NCI-H446 treated with DMSO at 0.1 percent for 48 hours (cell line): ENCODE results near the gene PMEPA1.

ENCODE experiments used
- DNase-seq: peaks from one replicate; lab custom pipeline; 2025; lab: John Stamatoyannopoulos, UW

The PMEPA1 gene

GRCh38 chr20:57693670-57694329 lies 16.0 kb downstream of the PMEPA1 start:
- no peak for DNase-seq

- no peak for DNase-seq
These were observed 16.7 kb downstream of the PMEPA1 start for GRCh38 chr20:57693002-57693582.

- DNase-seq, result no peak
These were observed 17.4 kb downstream of the PMEPA1 start for GRCh38 chr20:57692393-57692792.

- no peak for DNase-seq
These were observed 18.1 kb downstream of the PMEPA1 start for GRCh38 chr20:57691699-57692098.

- DNase-seq, result no peak
These were observed 19.3 kb downstream of the PMEPA1 start for GRCh38 chr20:57690525-57690924.

GRCh38 chr20:57689745-57690481 lies 19.9 kb downstream of the PMEPA1 start:
- DNase-seq, result no peak

- DNase-seq, result peak; percentile 10
These were observed 21.0 kb downstream of the PMEPA1 start for GRCh38 chr20:57688864-57689263.

- DNase-seq, result no peak
These were observed 21.5 kb downstream of the PMEPA1 start for GRCh38 chr20:57688295-57688694.

- no peak for DNase-seq
These were observed 22.7 kb downstream of the PMEPA1 start for GRCh38 chr20:57686931-57687652.

GRCh38 chr20:57685146-57685758 lies 24.6 kb downstream of the PMEPA1 start:
- DNase-seq, result no peak

- no peak for DNase-seq
These were observed 25.0 kb downstream of the PMEPA1 start for GRCh38 chr20:57684808-57685140.

GRCh38 chr20:57683881-57684807 lies 25.7 kb downstream of the PMEPA1 start:
- no peak for DNase-seq

- DNase-seq, result no peak
These were observed 26.5 kb downstream of the PMEPA1 start for GRCh38 chr20:57683287-57683686.

GRCh38 chr20:57682184-57683101 lies 27.4 kb downstream of the PMEPA1 start:
- DNase-seq, result no peak

GRCh38 chr20:57680934-57681914 lies 28.6 kb downstream of the PMEPA1 start:
- DNase-seq, result no peak

GRCh38 chr20:57680131-57680716 lies 29.6 kb downstream of the PMEPA1 start:
- no peak for DNase-seq

GRCh38 chr20:57679113-57679512 lies 30.7 kb downstream of the PMEPA1 start:
- no peak for DNase-seq

- DNase-seq, result peak; percentile 23
These were observed 31.5 kb downstream of the PMEPA1 start for GRCh38 chr20:57678340-57678739.
